DMS114 treated with DMSO at 0.1 percent for 48 hours (cell line): ENCODE data around the gene CD276.

ENCODE experiments used
- DNase-seq: peaks from one replicate; lab custom pipeline; 2025; ENCODE audit not compliant: unreplicated experiment; lab: John Stamatoyannopoulos, UW

Gene CD276

GRCh38 chr15:73746883-73747282 lies 62.7 kb downstream of the CD276 start:
- no peak for DNase-seq

- no peak for DNase-seq
These were observed 63.8 kb downstream of the CD276 start for GRCh38 chr15:73747847-73748590.

- DNase-seq = no peak
These were observed 64.5 kb downstream of the CD276 start for GRCh38 chr15:73748730-73749129.

GRCh38 chr15:73749533-73749932 lies 65.3 kb downstream of the CD276 start:
- DNase-seq = no peak

- no peak for DNase-seq
These were observed 65.8 kb downstream of the CD276 start for GRCh38 chr15:73749971-73750370.

- DNase-seq = no peak
These were observed 66.3 kb downstream of the CD276 start for GRCh38 chr15:73750438-73750837.

GRCh38 chr15:73750951-73751350 lies 66.8 kb downstream of the CD276 start:
- no peak for DNase-seq

GRCh38 chr15:73751511-73751898 lies 67.3 kb downstream of the CD276 start:
- no peak for DNase-seq

GRCh38 chr15:73751899-73752805 lies 68.0 kb downstream of the CD276 start:
- no peak for DNase-seq

GRCh38 chr15:73752806-73753193 lies 68.6 kb downstream of the CD276 start:
- DNase-seq = no peak

GRCh38 chr15:73753250-73754130 lies 69.3 kb downstream of the CD276 start, which contains the start of gene INSYN1:
Gene INSYN1, minus strand, starts transcription at chr15:73753351. Its CDS starts 2,221 bp downstream, at chr15:73751130.
- no peak for DNase-seq

GRCh38 chr15:73754461-73754860 lies 70.3 kb downstream of the CD276 start:
- DNase-seq = peak; percentile 34

- no peak for DNase-seq
These were observed 71.3 kb downstream of the CD276 start for GRCh38 chr15:73755481-73755880.

- DNase-seq = no peak
These were observed 71.8 kb downstream of the CD276 start for GRCh38 chr15:73755946-73756345.

GRCh38 chr15:73756390-73756789 lies 72.2 kb downstream of the CD276 start:
- no peak for DNase-seq

- DNase-seq = no peak
These were observed 72.8 kb downstream of the CD276 start for GRCh38 chr15:73756947-73757513.

- no peak for DNase-seq
These were observed 73.4 kb downstream of the CD276 start for GRCh38 chr15:73757571-73757970.

- DNase-seq = no peak
These were observed 74.3 kb downstream of the CD276 start for GRCh38 chr15:73758461-73758860.

GRCh38 chr15:73760330-73761329 lies 76.4 kb downstream of the CD276 start:
- no peak for DNase-seq

GRCh38 chr15:73763931-73764330 lies 79.7 kb downstream of the CD276 start:
- no peak for DNase-seq
